ENCODE data around the gene PARVA.

DNA sequence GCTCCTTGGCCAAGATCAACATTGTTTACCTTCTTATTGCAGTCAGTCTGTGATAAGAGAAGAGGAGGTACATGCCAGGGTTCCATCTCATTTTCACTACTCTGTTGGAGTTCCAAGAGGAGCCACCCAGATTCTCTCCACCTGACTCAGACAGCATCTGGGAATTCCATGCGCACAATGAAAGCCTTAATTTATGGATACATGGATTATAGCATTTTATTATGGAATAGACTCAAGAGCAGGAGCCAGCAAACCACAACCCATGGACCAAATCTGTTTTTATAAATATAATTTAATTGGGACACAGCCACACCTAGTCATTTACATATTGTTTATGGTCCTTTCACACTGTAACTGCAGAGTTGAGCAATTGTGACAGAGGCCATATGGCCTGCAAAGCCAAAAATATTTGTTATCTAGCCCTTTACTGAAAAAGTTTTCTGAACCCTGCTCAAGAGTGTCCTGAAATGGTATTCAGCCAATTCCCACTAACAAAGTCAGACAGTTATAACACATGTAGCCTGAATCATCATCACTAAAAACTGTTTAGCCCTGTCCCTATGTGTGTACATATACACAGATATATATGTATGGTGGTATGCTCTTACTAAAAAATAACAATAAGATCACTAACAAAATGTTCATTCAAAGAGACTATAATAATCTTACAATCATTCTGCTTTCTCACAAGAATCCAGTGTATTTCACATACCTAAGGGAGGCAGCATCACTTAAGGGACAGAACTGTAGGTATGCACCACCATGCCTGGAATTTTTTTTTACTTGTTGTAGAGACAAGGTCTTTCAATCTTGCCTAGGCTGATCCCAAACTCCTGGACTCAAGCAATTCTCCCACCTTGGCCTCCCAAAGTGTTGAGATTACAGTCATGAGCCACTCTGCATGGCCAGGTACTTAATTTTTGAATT, 192.4 kb downstream of the PARVA start:
- TF ChIP-seq, protein P1, sequence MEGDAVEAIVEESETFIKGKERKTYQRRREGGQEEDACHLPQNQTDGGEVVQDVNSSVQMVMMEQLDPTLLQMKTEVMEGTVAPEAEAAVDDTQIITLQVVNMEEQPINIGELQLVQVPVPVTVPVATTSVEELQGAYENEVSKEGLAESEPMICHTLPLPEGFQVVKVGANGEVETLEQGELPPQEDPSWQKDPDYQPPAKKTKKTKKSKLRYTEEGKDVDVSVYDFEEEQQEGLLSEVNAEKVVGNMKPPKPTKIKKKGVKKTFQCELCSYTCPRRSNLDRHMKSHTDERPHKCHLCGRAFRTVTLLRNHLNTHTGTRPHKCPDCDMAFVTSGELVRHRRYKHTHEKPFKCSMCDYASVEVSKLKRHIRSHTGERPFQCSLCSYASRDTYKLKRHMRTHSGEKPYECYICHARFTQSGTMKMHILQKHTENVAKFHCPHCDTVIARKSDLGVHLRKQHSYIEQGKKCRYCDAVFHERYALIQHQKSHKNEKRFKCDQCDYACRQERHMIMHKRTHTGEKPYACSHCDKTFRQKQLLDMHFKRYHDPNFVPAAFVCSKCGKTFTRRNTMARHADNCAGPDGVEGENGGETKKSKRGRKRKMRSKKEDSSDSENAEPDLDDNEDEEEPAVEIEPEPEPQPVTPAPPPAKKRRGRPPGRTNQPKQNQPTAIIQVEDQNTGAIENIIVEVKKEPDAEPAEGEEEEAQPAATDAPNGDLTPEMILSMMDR (conservative IDR thresholded peaks at IDR 0.05; ENCODE audit: low read length), result no peak
- TF ChIP-seq EZH2phosphoT487 (IDR thresholded peaks at IDR 0.05; ENCODE audit: borderline replicate concordance, low read depth, low read length), result no peak
